ENCODE results near the gene RAD50. TPM values are rescaled to one million over a fixed set of nuclear protein-coding genes. Genes with fewer than 3 reads are reported as not detected.

Gene RAD50
- total RNA-seq, 2 donors from 2014 or later = 49.7 to 50.7 TPM

DNA sequence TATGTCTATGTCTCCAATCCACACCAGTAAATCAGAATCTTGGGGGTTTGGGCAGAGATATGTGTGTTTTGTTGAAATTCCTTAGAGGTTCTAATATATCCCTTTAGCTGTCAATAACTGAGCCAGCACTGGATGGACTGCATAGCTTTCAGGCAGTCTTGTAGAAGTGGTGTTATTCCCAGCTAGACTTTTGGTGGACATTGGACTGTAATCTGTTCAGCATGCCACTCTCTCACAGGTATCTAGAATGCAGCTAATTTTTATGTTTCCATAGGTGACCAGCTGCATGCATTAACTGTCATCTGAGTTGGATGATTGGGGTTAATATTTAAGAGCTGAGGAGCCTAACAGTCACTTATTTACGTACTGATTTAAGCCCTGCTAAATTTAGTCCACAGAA is 56.1 kb downstream of the RAD50 start:
- Histone ChIP-seq H3K9ac (ENCODE audit: extremely low read depth, low read length, poor library complexity, severe bottlenecking) (no peak overlapping the region), H3K36me3 (ENCODE audit: control insufficient read depth, insufficient read depth, low read length) (peaks cover 60% of the 10 kb centered on the region), H3K4me3 (ENCODE audit: low read length) (no peak overlapping the region), H3K4me1 (ENCODE audit: control insufficient read depth, insufficient read depth, low read length) (no peaks in the 10 kb centered on the region), H3K9me3 (ENCODE audit: control insufficient read depth, low read length) (peaks cover 8% of the 10 kb centered on the region), H3K27me3 (ENCODE audit: control insufficient read depth, insufficient read depth, low read length, poor library complexity, severe bottlenecking) (no peaks in the 10 kb centered on the region), H3K27ac (ENCODE audit: low read depth, low read length) (no peak overlapping the region)
- Mint-ChIP-seq H3K36me3 (ENCODE audit: low read depth) (peaks cover 57% of the 10 kb centered on the region), H3K4me3 (no peak overlapping the region), H3K4me1 (no peaks in the 10 kb centered on the region), H3K27me3 (ENCODE audit: insufficient read depth) (no peaks in the 10 kb centered on the region), H3K27ac (no peak overlapping the region), H3K9me3 (peaks cover 12% of the 10 kb centered on the region)
- no peak for DNase-seq
- 90% methylated on average over 1 of the region's 1 CpG; no CpG with 5 or more reads in 1 of the 2 experiments for WGBS, 2 experiments (ENCODE audit: insufficient coverage in 1 of 2, insufficient read length in 1 of 2)
- TF ChIP-seq CTCF (conservative IDR thresholded peaks at IDR 0.05) = no peak

DNA sequence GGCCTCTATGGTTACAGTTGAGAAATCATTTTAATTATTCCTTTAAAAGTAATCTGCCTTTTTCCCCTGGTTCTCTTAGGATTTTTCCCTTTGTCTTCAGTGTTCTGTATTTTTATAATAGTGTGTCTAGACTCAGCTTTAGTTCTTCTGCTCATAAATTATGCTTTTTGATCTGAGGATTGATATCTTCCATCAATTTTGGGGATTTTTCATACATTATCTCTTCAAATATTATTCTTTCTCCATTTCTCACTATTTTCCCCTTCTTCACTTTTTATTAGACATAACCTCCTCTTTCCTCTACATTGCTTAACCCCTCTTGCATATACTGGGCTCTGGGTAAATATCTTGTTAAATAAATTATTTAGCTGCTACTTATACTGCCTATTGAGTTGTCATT is 64.9 kb downstream of the RAD50 start:
- no peak overlapping the region for H3K4me3 Mint-ChIP-seq
- no peak overlapping the region for H3K9ac ChIP-seq (ENCODE audit: extremely low read depth, low read length, poor library complexity, severe bottlenecking)
- H3K4me1 Mint-ChIP-seq = no peaks in the 10 kb centered on the region
- DNase-seq = no peak
- H3K36me3 ChIP-seq (ENCODE audit: control insufficient read depth, insufficient read depth, low read length) = peaks cover 31% of the 10 kb centered on the region
- peaks cover 50% of the 10 kb centered on the region for H3K36me3 Mint-ChIP-seq (ENCODE audit: low read depth)
- no peak overlapping the region for H3K27ac ChIP-seq (ENCODE audit: low read depth, low read length)
- H3K9me3 Mint-ChIP-seq = no peaks in the 10 kb centered on the region
- no peak for TF ChIP-seq CTCF (conservative IDR thresholded peaks at IDR 0.05)
- peaks cover 3% of the 10 kb centered on the region for H3K4me1 ChIP-seq (ENCODE audit: control insufficient read depth, insufficient read depth, low read length)
- H3K27me3 ChIP-seq (ENCODE audit: control insufficient read depth, insufficient read depth, low read length, poor library complexity, severe bottlenecking) = no peaks in the 10 kb centered on the region
- H3K27ac Mint-ChIP-seq = no peak overlapping the region
- H3K27me3 Mint-ChIP-seq (ENCODE audit: insufficient read depth) = no peaks in the 10 kb centered on the region
- no peaks in the 10 kb centered on the region for H3K9me3 ChIP-seq (ENCODE audit: control insufficient read depth, low read length)
- no peak overlapping the region for H3K4me3 ChIP-seq (ENCODE audit: low read length)

DNA sequence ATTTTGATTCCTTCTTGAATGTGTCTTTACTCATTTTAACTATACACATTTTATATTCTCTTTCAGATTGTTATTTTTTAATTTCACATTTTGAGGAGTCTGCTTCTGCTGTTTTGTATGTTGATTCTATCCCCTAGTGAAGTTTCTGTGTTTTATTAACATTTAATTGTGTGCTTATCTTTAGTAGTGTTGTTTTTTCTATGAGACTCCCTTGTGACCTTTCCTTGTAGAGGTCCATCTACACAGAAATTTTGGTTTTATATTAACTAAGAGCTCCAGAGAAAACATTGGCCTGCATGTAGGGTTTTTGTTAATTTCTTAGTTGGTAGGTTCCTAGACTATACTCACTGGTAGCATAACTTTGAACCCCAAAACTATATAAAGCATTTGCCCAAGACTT is 65.8 kb downstream of the RAD50 start:
- H3K4me1 ChIP-seq (ENCODE audit: control insufficient read depth, insufficient read depth, low read length) = peaks cover 3% of the 10 kb centered on the region
- H3K27me3 ChIP-seq (ENCODE audit: control insufficient read depth, insufficient read depth, low read length, poor library complexity, severe bottlenecking) = no peaks in the 10 kb centered on the region
- H3K9me3 ChIP-seq (ENCODE audit: control insufficient read depth, low read length) = no peaks in the 10 kb centered on the region
- H3K36me3 Mint-ChIP-seq (ENCODE audit: low read depth) = peaks cover 49% of the 10 kb centered on the region
- H3K4me1 Mint-ChIP-seq = no peaks in the 10 kb centered on the region
- H3K4me3 Mint-ChIP-seq = no peak overlapping the region
- TF ChIP-seq CTCF (conservative IDR thresholded peaks at IDR 0.05) = no peak
- peaks cover 25% of the 10 kb centered on the region for H3K36me3 ChIP-seq (ENCODE audit: control insufficient read depth, insufficient read depth, low read length)
- no peak for DNase-seq
- no peak overlapping the region for H3K27ac ChIP-seq (ENCODE audit: low read depth, low read length)
- H3K4me3 ChIP-seq (ENCODE audit: low read length) = no peak overlapping the region
- no peaks in the 10 kb centered on the region for H3K27me3 Mint-ChIP-seq (ENCODE audit: insufficient read depth)
- H3K9me3 Mint-ChIP-seq = no peaks in the 10 kb centered on the region
- H3K27ac Mint-ChIP-seq = no peak overlapping the region
- H3K9ac ChIP-seq (ENCODE audit: extremely low read depth, low read length, poor library complexity, severe bottlenecking) = no peak overlapping the region
